ENCODE measurements around the gene SMIM35.

- no peak for TF ChIP-seq CTCF (IDR thresholded peaks at IDR 0.05; ENCODE audit: low read depth, low read length)
- TF ChIP-seq EZH2phosphoT487 (IDR thresholded peaks at IDR 0.05; ENCODE audit: low read depth) = no peak
These were observed 39.6 kb downstream of the SMIM35 start for GRCh38 chr11:118046964-118047700.
